NCI-H345 treated with DMSO at 0.1 percent for 48 hours (cell line): Measurements from ENCODE around the gene ELK4.

Experiments used
- DNase-seq: peaks from one replicate; lab custom pipeline; 2025; ENCODE audit not compliant: unreplicated experiment; lab: John Stamatoyannopoulos, UW

Gene ELK4

GRCh38 chr1:205569411-205570172, 62.2 kb downstream of the ELK4 start:
- DNase-seq, result no peak

- DNase-seq, result no peak
These were observed 63.1 kb downstream of the ELK4 start for GRCh38 chr1:205568469-205569361.

GRCh38 chr1:205568135-205568468, 63.7 kb downstream of the ELK4 start:
- no peak for DNase-seq

GRCh38 chr1:205567716-205568115, 64.1 kb downstream of the ELK4 start:
- no peak for DNase-seq

- DNase-seq, result no peak
These were observed 66.0 kb downstream of the ELK4 start for GRCh38 chr1:205565799-205566198.

- no peak for DNase-seq
These were observed 67.8 kb downstream of the ELK4 start for GRCh38 chr1:205563927-205564441.

- no peak for DNase-seq
These were observed 70.2 kb downstream of the ELK4 start for GRCh38 chr1:205561501-205562203.
